ENCODE measurements around the gene RSBN1L. TPM values are rescaled to one million over a fixed set of nuclear protein-coding genes. Genes with fewer than 3 reads are reported as not detected.

The RSBN1L gene
- total RNA-seq, 1 experiment from 2014 or later, result 21.4 TPM

DNA sequence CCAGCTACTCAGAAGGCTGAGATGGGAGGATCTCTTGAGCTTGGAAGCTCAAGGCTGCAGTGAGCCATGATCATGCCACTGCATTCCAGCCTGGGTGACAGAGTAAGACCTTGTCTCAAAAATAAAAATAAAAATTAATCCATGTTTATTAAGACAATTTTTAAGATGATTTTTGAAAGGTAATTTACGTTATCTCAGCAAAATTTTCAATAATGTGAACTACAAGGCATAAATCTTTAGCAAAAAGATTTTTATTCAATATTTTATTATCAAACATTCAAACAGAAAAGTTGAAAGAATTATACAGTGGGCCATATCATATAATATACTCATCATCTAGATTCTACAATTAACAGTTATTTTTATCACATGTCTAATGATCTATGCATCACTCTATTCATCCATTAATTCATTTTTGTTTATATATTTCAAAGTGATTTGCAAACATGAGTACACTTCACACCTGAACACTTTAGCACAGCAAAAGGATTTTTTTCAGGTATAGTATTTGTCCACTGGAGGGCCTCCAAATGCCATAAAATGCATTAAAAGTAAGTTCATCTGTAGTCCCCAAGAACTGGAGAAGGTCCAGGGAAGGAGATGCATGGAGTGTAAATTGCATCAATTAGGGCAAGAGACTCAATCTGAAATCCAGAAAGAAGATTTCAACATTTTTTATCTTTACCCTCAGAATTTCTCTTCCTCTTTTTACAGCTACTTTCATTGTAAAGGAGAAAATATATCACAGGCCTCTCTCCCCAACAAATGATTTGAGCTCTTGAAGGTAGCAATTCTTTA is 38.6 kb upstream of the RSBN1L start:
- no peak overlapping the region for H3K4me3 Mint-ChIP-seq (ENCODE audit: unreplicated experiment)
- Histone ChIP-seq H3K36me3 (ENCODE audit: control insufficient read depth, insufficient read depth, low read length) (no peaks in the 10 kb centered on the region), H3K4me1 (peaks cover 10% of the 10 kb centered on the region; the same call in 1 of the 2 replicates), H3K9me3 (no peaks in the 10 kb centered on the region), H3K4me3 (ENCODE audit: low read depth, low read length) (no peak overlapping the region), H3K27me3 (replicated peaks; ENCODE audit: control insufficient read depth, insufficient read depth, low read length) (no peaks in the 10 kb centered on the region)
- peaks cover 18% of the 10 kb centered on the region for H3K4me1 Mint-ChIP-seq (ENCODE audit: low read depth, unreplicated experiment)
- no TSS peak for BruUV-seq (replicated peaks)
- H3K36me3 Mint-ChIP-seq (ENCODE audit: insufficient read depth, unreplicated experiment), result peaks cover 32% of the 10 kb centered on the region
- H3K9me3 Mint-ChIP-seq (ENCODE audit: unreplicated experiment), result no peaks in the 10 kb centered on the region
- TF ChIP-seq, protein P1, sequence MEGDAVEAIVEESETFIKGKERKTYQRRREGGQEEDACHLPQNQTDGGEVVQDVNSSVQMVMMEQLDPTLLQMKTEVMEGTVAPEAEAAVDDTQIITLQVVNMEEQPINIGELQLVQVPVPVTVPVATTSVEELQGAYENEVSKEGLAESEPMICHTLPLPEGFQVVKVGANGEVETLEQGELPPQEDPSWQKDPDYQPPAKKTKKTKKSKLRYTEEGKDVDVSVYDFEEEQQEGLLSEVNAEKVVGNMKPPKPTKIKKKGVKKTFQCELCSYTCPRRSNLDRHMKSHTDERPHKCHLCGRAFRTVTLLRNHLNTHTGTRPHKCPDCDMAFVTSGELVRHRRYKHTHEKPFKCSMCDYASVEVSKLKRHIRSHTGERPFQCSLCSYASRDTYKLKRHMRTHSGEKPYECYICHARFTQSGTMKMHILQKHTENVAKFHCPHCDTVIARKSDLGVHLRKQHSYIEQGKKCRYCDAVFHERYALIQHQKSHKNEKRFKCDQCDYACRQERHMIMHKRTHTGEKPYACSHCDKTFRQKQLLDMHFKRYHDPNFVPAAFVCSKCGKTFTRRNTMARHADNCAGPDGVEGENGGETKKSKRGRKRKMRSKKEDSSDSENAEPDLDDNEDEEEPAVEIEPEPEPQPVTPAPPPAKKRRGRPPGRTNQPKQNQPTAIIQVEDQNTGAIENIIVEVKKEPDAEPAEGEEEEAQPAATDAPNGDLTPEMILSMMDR (IDR thresholded peaks at IDR 0.05; ENCODE audit: insufficient read depth in 1 of 2, low read depth in 1 of 2, low read length in 1 of 2, severe bottlenecking in 1 of 2, unreplicated experiment in 1 of 2), result peak; percentile 64 to 72
- no peaks in the 10 kb centered on the region for H3K27me3 Mint-ChIP-seq (ENCODE audit: insufficient read depth, unreplicated experiment)
- POLR2A ChIA-PET, result no interaction called here
- CTCF ChIA-PET, result interaction anchor here (0.8 to 1.3 kb wide), 6 partner anchors 8 to 275 kb away, joined by 3 to 4 read pairs (median 3); partner anchors contain the start of genes PHTF2 and TMEM60
- no peak overlapping the region for H3K27ac Mint-ChIP-seq (ENCODE audit: unreplicated experiment)
- peak in 1 of 2 experiments; percentile 59 for DNase-seq
- intact Hi-C loops (cut with micrococcal nuclease; ENCODE audit: unreplicated experiment), result loop anchor here (1.0 to 10.0 kb wide), 5 partner anchors 39 to 367 kb away; partner anchors contain the start of gene RSBN1L

DNA sequence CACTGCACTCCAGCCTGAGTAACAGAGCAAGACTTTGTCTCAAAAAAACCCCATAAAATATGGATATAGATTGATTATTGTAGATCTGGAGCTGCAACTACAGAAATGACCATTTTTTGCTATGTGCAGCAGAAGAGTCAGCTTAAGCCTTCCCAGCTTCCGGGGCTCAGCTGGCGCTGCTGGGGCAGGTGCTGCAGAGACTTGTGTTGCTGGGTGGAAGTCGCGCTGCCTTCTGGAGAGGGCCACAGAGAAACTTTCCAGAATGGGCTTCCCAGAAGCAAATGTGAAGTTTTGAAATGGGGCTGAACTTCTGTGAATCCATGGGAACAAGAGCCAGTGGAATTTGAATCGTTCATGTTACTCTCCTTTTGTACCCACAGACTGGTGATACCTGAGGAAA is 37.3 kb upstream of the RSBN1L start:
- Mint-ChIP-seq H3K9me3 (ENCODE audit: unreplicated experiment) (no peaks in the 10 kb centered on the region), H3K4me3 (ENCODE audit: unreplicated experiment) (no peak overlapping the region), H3K4me1 (ENCODE audit: low read depth, unreplicated experiment) (peaks cover 18% of the 10 kb centered on the region), H3K27me3 (ENCODE audit: insufficient read depth, unreplicated experiment) (no peaks in the 10 kb centered on the region), H3K36me3 (ENCODE audit: insufficient read depth, unreplicated experiment) (peaks cover 32% of the 10 kb centered on the region), H3K27ac (ENCODE audit: unreplicated experiment) (no peak overlapping the region)
- Histone ChIP-seq H3K36me3 (ENCODE audit: control insufficient read depth, insufficient read depth, low read length) (no peaks in the 10 kb centered on the region), H3K9me3 (no peaks in the 10 kb centered on the region), H3K27me3 (replicated peaks; ENCODE audit: control insufficient read depth, insufficient read depth, low read length) (no peaks in the 10 kb centered on the region), H3K4me1 (peaks cover 10% of the 10 kb centered on the region; the same call in 1 of the 2 replicates), H3K4me3 (ENCODE audit: low read depth, low read length) (no peak overlapping the region)
- BruUV-seq (replicated peaks), result no TSS peak
- POLR2A ChIA-PET, result no interaction called here
- TF ChIP-seq, protein P1 (IDR thresholded peaks at IDR 0.05; ENCODE audit: insufficient read depth in 1 of 2, low read depth in 1 of 2, low read length in 1 of 2, severe bottlenecking in 1 of 2, unreplicated experiment in 1 of 2), result no peak
- DNase-seq, result no peak
- intact Hi-C loops (cut with micrococcal nuclease; ENCODE audit: unreplicated experiment), result loop anchor here (10.0 kb wide), 2 partner anchors 276 to 366 kb away; no protein-coding TSS in a partner anchor
- CTCF ChIA-PET, result interaction anchor here (1.3 kb wide), 2 partner anchors 9 to 140 kb away, joined by 3 read pairs; partner anchors contain the start of genes PHTF2 and TMEM60

DNA sequence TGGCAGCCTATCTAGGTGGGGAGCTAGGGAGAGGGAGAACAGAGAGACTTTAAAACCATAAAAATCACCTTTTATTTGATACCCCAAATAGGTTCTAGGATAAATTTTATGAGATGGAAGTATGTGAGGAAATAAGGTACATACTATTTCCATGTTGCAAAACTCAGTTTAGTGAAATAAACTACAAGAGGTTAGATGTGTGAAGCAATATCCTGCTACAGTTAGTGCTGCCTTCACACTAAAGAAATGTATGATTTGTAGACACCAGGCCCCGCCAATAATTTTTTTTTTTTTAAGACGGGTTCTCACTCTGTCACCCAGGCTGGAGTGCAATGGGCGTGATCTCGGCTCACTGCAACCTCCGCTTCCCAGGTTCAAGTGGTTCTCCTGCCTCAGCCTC is 34.4 kb upstream of the RSBN1L start:
- no peak for DNase-seq
- Mint-ChIP-seq H3K27me3 (ENCODE audit: insufficient read depth, unreplicated experiment) (no peaks in the 10 kb centered on the region), H3K27ac (ENCODE audit: unreplicated experiment) (no peak overlapping the region), H3K4me1 (ENCODE audit: low read depth, unreplicated experiment) (peaks cover 6% of the 10 kb centered on the region), H3K36me3 (ENCODE audit: insufficient read depth, unreplicated experiment) (peaks cover 19% of the 10 kb centered on the region), H3K4me3 (ENCODE audit: unreplicated experiment) (no peak overlapping the region), H3K9me3 (ENCODE audit: unreplicated experiment) (no peaks in the 10 kb centered on the region)
- ChIA-PET POLR2A (no interaction called here), CTCF (no interaction called here)
- Histone ChIP-seq H3K27me3 (replicated peaks; ENCODE audit: control insufficient read depth, insufficient read depth, low read length) (no peaks in the 10 kb centered on the region), H3K36me3 (ENCODE audit: control insufficient read depth, insufficient read depth, low read length) (no peaks in the 10 kb centered on the region), H3K9me3 (no peaks in the 10 kb centered on the region), H3K4me3 (ENCODE audit: low read depth, low read length) (no peak overlapping the region), H3K4me1 (no peaks in the 10 kb centered on the region)
- TF ChIP-seq, protein P1 (IDR thresholded peaks at IDR 0.05; ENCODE audit: insufficient read depth in 1 of 2, low read depth in 1 of 2, low read length in 1 of 2, severe bottlenecking in 1 of 2, unreplicated experiment in 1 of 2), result no peak
- no TSS peak for BruUV-seq (replicated peaks)
- intact Hi-C loops (cut with micrococcal nuclease; ENCODE audit: unreplicated experiment), result no loop called here

All from Caco-2 (cell line).